Suprapubic skin (tissue), 4 donors: Measurements from ENCODE around the gene NPC2. TPM values are rescaled to one million over a fixed set of nuclear protein-coding genes. Genes with fewer than 3 reads are reported as not detected.
A peak's percentile ranks its signal among the peaks of the same experiment; 100 is the strongest.

ENCODE experiments used
- DNase-seq, 2 donors: peaks; one replicate each; pipeline ENCODE4 v3.0.0-alpha.2; 2019; ENCODE audit warnings: low spot score in 2 of 2
- H3K27ac ChIP-seq: fragments of 200-600 bp; sonication (generic); one replicate; pipeline ENCODE4 v1.5.1; 2019
- H3K27me3 ChIP-seq: fragments of 200-600 bp; sonication (generic); one replicate; pipeline ENCODE4 v1.5.1; 2019
- H3K36me3 ChIP-seq: fragments of 200-600 bp; sonication (generic); one replicate; pipeline ENCODE4 v1.5.1; 2019
- H3K4me1 ChIP-seq: fragments of 200-600 bp; sonication (generic); one replicate; pipeline ENCODE4 v1.5.1; 2019
- H3K4me3 ChIP-seq: fragments of 200-600 bp; sonication (generic); one replicate; pipeline ENCODE4 v1.5.1; 2019; ENCODE audit warnings: mild to moderate bottlenecking
- H3K9me3 ChIP-seq: fragments of 200-600 bp; sonication (generic); one replicate; pipeline ENCODE4 v1.5.1; 2019
- CTCF ChIP-seq, 2 donors: fragments of 200-600 bp in 1 of 2; fragments of 450-650 bp in 1 of 2; sonication (generic) in 1 of 2; IDR thresholded peaks; one replicate each; pipeline ENCODE4 v1.5.1; 2016 to 2019; ENCODE audit warnings: antibody characterized with exemption in 2 of 2, mild to moderate bottlenecking in 1 of 2, moderate library complexity in 1 of 2
- EP300 ChIP-seq: sonication (generic); formaldehyde crosslinking; IDR thresholded peaks from one replicate; pipeline ENCODE4 v1.6.1; 2017; ENCODE audit warnings: antibody characterized with exemption
- POLR2A ChIP-seq, 2 donors: fragments of 450-650 bp; IDR thresholded peaks; one replicate each; pipeline ENCODE4 v1.6.1; 2017; ENCODE audit warnings: antibody characterized with exemption in 2 of 2, mild to moderate bottlenecking in 2 of 2, moderate library complexity in 2 of 2
- POLR2AphosphoS5 ChIP-seq, 3 donors: sonication (generic); formaldehyde crosslinking; IDR thresholded peaks; one replicate each; pipeline ENCODE4 v1.6.1; 2017; ENCODE audit warnings: antibody characterized with exemption in 3 of 3
- WGBS: methylation state at CpG from one replicate; pipeline ENCODE4 v1.1.5; 2018; 5-methylcytosine and 5-hydroxymethylcytosine counted together
- total RNA-seq, 4 donors: library from RNA; depleted of rRNA; stranded (reverse); fragments of >200 nt; gene quantifications; one replicate each; pipeline ENCODE4 v1.1.0, GENCODE V29; 2016

NPC2 gene
- total RNA-seq, 4 donors from 2014 or later, result 274 to 450 (median 338) TPM

DNA sequence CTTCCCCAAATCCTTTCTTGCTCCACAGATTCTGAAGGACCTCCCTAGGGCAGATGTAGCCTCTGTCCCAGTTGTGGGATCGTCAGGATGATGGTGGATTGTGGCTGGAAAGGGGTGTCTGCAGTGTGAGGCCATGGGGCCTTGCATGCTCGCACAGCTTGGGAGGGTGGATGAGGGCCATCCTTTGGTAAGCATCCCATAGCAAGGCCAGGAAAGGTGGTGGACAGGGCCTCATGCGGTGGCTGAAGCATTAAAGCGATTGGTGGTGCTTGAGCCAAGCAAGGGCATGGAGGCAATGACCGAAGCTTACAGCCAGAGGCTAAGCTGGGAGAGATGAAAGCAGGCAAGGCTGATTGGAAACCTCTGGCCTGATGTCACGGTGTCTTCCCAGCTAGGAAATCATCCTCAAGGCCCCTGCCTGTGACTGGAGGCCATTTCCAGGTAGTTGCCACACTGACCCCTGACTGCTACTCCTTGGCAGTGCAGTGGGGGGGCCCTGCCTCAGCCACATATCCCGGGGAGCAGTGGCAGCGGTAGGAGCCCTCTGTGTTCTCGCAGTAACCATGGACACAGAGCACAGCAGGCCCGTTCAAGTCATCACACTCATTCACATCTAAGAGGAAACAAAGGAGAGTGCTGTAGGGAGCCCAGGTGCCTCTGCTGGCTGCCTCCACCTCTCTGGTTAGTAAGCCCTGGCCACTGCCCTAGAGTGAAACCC is 7.5 kb upstream of the NPC2 start:
- Histone ChIP-seq H3K27me3 (no peaks in the 10 kb centered on the region), H3K4me1 (peaks cover 26% of the 10 kb centered on the region), H3K4me3 (no peak overlapping the region), H3K36me3 (peaks cover 36% of the 10 kb centered on the region), H3K9me3 (no peaks in the 10 kb centered on the region), H3K27ac (no peak overlapping the region)
- TF ChIP-seq POLR2AphosphoS5 (IDR thresholded peaks at IDR 0.05), result no peak
- no peak for TF ChIP-seq CTCF (IDR thresholded peaks at IDR 0.05)
- TF ChIP-seq EP300, result no peak
- TF ChIP-seq POLR2A (IDR thresholded peaks at IDR 0.05), result no peak
- 74% methylated on average over 9 of the region's 10 CpGs for whole genome bisulfite sequencing
- DNase-seq, result no peak

- peaks cover 26% of the 10 kb centered on the region for H3K4me1 ChIP-seq
- peaks cover 12% of the 10 kb centered on the region for H3K36me3 ChIP-seq
- TF ChIP-seq POLR2A (IDR thresholded peaks at IDR 0.05), result no peak
- TF ChIP-seq POLR2AphosphoS5 (IDR thresholded peaks at IDR 0.05), result no peak
- TF ChIP-seq CTCF (IDR thresholded peaks at IDR 0.05), result no peak
- TF ChIP-seq EP300, result no peak
- H3K4me3 ChIP-seq, result no peak overlapping the region
- WGBS, result 28% methylated on average over 2 of the region's 2 CpGs
- no peak overlapping the region for H3K27ac ChIP-seq
- H3K27me3 ChIP-seq, result no peaks in the 10 kb centered on the region
- no peaks in the 10 kb centered on the region for H3K9me3 ChIP-seq
- DNase-seq, result no peak
Measured at GRCh38 chr14:74495356-74495755, 2.3 kb upstream of the NPC2 start.

GRCh38 chr14:74493343-74494261 is 497 bp upstream of the NPC2 start, which contains the start of gene ISCA2:
Gene ISCA2, plus strand, starts transcription at chr14:74493765. Its CDS starts 10 bp downstream, at chr14:74493775.
- H3K4me3 ChIP-seq, result peak within 1 kb of the TSS; percentile 93
- no peaks in the 10 kb centered on the region for H3K9me3 ChIP-seq
- DNase-seq, result peak; percentile 100
- peak in 1 of 2 donors; percentile 55 for TF ChIP-seq POLR2A (IDR thresholded peaks at IDR 0.05)
- TF ChIP-seq CTCF (IDR thresholded peaks at IDR 0.05), result no peak
- TF ChIP-seq POLR2AphosphoS5 (IDR thresholded peaks at IDR 0.05), result peak in 1 of 3 donors; percentile 41
- H3K36me3 ChIP-seq, result peaks cover 10% of the 10 kb centered on the region
- no peaks in the 10 kb centered on the region for H3K27me3 ChIP-seq
- H3K27ac ChIP-seq, result peak within 1 kb of the TSS; percentile 95
- peaks cover 42% of the 10 kb centered on the region for H3K4me1 ChIP-seq
- 1% methylated on average over 40 of the region's 73 CpGs for WGBS

DNA sequence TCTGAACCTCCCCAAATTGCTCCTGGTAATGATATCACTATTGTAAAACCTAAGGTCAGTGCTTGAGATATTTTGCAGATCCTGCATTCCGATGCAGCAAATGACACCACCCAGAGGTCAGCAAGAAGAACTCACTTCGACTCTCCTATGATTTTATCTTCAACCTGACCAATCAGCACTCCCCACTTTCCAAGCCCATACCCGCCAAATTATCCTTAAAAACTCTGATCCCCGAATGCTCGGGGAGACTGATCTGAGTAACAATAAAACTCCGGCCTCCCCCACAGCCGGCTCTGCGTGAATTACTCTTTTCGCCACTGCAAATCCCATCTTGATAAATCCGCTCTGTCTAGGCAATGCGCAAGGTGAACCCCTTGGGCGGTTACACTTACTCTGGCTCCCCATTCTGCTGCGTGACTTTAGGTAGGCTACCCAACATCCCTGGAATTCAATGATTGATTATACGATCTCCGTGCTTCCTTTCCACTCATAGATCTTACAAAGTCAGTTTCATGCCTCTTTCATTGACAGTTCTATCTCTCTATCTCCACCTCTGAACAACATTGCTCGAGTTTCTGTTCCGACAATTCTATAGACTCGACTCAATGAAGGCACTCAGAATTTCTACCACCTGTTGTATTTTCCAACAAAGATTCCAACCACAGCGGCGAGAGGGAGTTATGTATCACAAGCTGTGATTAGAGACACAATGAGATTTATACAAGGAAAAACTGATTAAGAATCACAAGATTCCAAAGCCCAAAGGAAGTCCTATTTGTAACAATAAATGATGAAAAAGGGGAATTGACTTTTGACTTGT is 939 bp downstream of the NPC2 start:
- no peak for DNase-seq
- H3K9me3 ChIP-seq, result no peaks in the 10 kb centered on the region
- TF ChIP-seq CTCF (IDR thresholded peaks at IDR 0.05) (no peak), EP300 (no peak), POLR2A (IDR thresholded peaks at IDR 0.05) (no peak)
- WGBS, result 4% methylated on average over 20 of the region's 20 CpGs
- peak overlapping the region; percentile 95 for H3K27ac ChIP-seq
- H3K4me1 ChIP-seq, result peaks cover 42% of the 10 kb centered on the region
- peaks cover 6% of the 10 kb centered on the region for H3K36me3 ChIP-seq
- no peaks in the 10 kb centered on the region for H3K27me3 ChIP-seq
- peak overlapping the region; percentile 93 for H3K4me3 ChIP-seq
